HCT116 (cell line): ENCODE measurements around the gene DTYMK. TPM values are rescaled to one million over a fixed set of nuclear protein-coding genes. Genes with fewer than 3 reads are reported as not detected.

Experiments used
- ATAC-seq: fragments of 200-7000 bp; cut with Tn5 transposase; 2 replicates; pipeline ENCODE4 v1.9.1; 2020; ENCODE audit warnings: mild to moderate bottlenecking, moderate library complexity
- BruUV-seq: library from RNA; stranded (reverse); fragments of 400-500 nt; replicated peaks from 2 replicates; lab custom pipeline; 2021; lab: Mats Ljungman, UMichigan
- CTCF ChIA-PET: fragments of 300-600 bp; sonication (Branson Sonifier 250); formaldehyde crosslinking; loops from one replicate; lab custom pipeline; 2021; ENCODE audit warnings: antibody characterized with exemption; lab: Charles Lee
- POLR2A ChIA-PET: fragments of 300-600, 350-600 bp; sonication (Branson Sonifier 250); formaldehyde crosslinking; loops from one replicate; lab custom pipeline; 2021; ENCODE audit warnings: antibody characterized with exemption; lab: Charles Lee
- RAD21 ChIA-PET, 2 experiments: fragments of 300-600 bp; sonication (Branson Sonifier 250); formaldehyde crosslinking; loops; one replicate each; lab custom pipeline; 2023; ENCODE audit warnings: low total read pairs in 2 of 2; ENCODE audit not compliant: uncharacterized antibody in 2 of 2, unreplicated experiment in 2 of 2, low non-redundant PET in 1 of 2; lab: Charles Lee
- DNase-seq: peaks from one replicate; pipeline ENCODE4 v3.0.0-alpha.2; 2010; ENCODE audit warnings: low read depth, low spot score
- H2AFZ ChIP-seq: fragments of 200-600 bp; shearing (Covaris generic), sonication (generic); 2 replicates; pipeline ENCODE4 v1.6.1; 2017; ENCODE audit warnings: low read depth, mixed run types, mixed read lengths, antibody characterized with exemption, low read length; ENCODE audit not compliant: poor library complexity, severe bottlenecking
- H3K27ac ChIP-seq: 2 replicates; pipeline ENCODE4 v1.5.1; 2012; ENCODE audit warnings: low read depth, low read length
- H3K27me3 ChIP-seq: fragments of 200-600 bp; sonication (generic); 2 replicates; pipeline ENCODE4 v1.6.1; 2016; ENCODE audit warnings: mixed run types, low read length, mixed read lengths; ENCODE audit not compliant: insufficient read depth
- H3K36me3 ChIP-seq, 2 experiments: fragments of 200-500 bp in 1 of 2; fragments of 200-600 bp in 1 of 2; sonication (Bioruptor generic) in 1 of 2; sonication (generic) in 1 of 2; 2 replicates each; pipeline versions ENCODE4 v1.5.1 to v1.6.1; 2014 to 2016; ENCODE audit warnings: low read length in 2 of 2, inconsistent platforms in 1 of 2, mixed read lengths in 1 of 2, mixed run types in 1 of 2; ENCODE audit not compliant: insufficient read depth in 2 of 2, control insufficient read depth in 1 of 2
- H3K4me1 ChIP-seq, 2 experiments: fragments of 200-600 bp in 1 of 2; sonication (generic) in 1 of 2; 2 replicates each; pipeline versions ENCODE4 v1.5.1 to v1.6.1; 2012 to 2017; ENCODE audit warnings: low read length in 2 of 2, inconsistent platforms in 1 of 2, mild to moderate bottlenecking in 1 of 2, mixed read lengths in 1 of 2, mixed run types in 1 of 2, moderate library complexity in 1 of 2; ENCODE audit not compliant: insufficient read depth in 2 of 2, control insufficient read depth in 1 of 2
- H3K4me2 ChIP-seq: fragments of 200-600 bp; sonication (generic); 2 replicates; pipeline ENCODE4 v1.6.1; 2017; ENCODE audit warnings: mixed run types, low read length, mixed read lengths
- H3K4me3 ChIP-seq, 2 experiments: fragments of 200-600 bp in 1 of 2; sonication (generic) in 1 of 2; replicated peaks in 1 of 2; 2 replicates each; pipeline ENCODE4 v1.5.1; 2011 to 2016; ENCODE audit warnings: low read length in 2 of 2, control low read depth in 1 of 2, low read depth in 1 of 2, mild to moderate bottlenecking in 1 of 2, mixed read lengths in 1 of 2, mixed run types in 1 of 2
- H3K79me2 ChIP-seq: fragments of 200-600 bp; sonication (generic); 2 replicates; pipeline ENCODE4 v1.6.1; 2017; ENCODE audit warnings: mild to moderate bottlenecking, mixed run types, low read length, moderate library complexity, mixed read lengths; ENCODE audit not compliant: insufficient read depth
- H3K9ac ChIP-seq: fragments of 200-600 bp; sonication (generic); 2 replicates; pipeline ENCODE4 v1.6.1; 2016; ENCODE audit warnings: low read length, mixed read lengths
- H3K9me2 ChIP-seq: fragments of 200-600 bp; sonication (generic), shearing (Covaris generic); 2 replicates; pipeline ENCODE4 v1.6.1; 2017; ENCODE audit warnings: mixed run types, mild to moderate bottlenecking, moderate library complexity; ENCODE audit not compliant: insufficient read depth
- H3K9me3 ChIP-seq, 2 experiments: fragments of 200-500 bp in 1 of 2; fragments of 200-600 bp in 1 of 2; sonication (Bioruptor generic) in 1 of 2; sonication (generic) in 1 of 2; 2 replicates each; pipeline ENCODE4 v1.6.1; 2014 to 2017; ENCODE audit warnings: low read length in 2 of 2, mixed read lengths in 2 of 2, inconsistent platforms in 1 of 2, low read depth in 1 of 2, mild to moderate bottlenecking in 1 of 2, mixed run types in 1 of 2, moderate library complexity in 1 of 2; ENCODE audit not compliant: control insufficient read depth in 1 of 2, insufficient read depth in 1 of 2
- H4K20me1 ChIP-seq: fragments of 200-600 bp; sonication (generic), shearing (Covaris generic); 2 replicates; pipeline ENCODE4 v1.6.1; 2017; ENCODE audit warnings: mixed run types, mild to moderate bottlenecking, moderate library complexity; ENCODE audit not compliant: insufficient read depth
- CBX3 ChIP-seq: IDR thresholded peaks from 2 replicates; pipeline ENCODE4 v1.6.1; 2012; ENCODE audit warnings: low read depth
- ELF1 ChIP-seq: IDR thresholded peaks from 2 replicates; pipeline ENCODE4 v1.6.1; 2012; ENCODE audit warnings: low read depth, borderline replicate concordance
- EZH2phosphoT487 ChIP-seq: fragments of 200-600 bp; IDR thresholded peaks from 2 replicates; pipeline ENCODE4 v1.6.1; 2018; ENCODE audit warnings: antibody characterized with exemption, borderline replicate concordance
- JUND ChIP-seq: IDR thresholded peaks from 2 replicates; pipeline ENCODE4 v1.6.1; 2012
- POLR2A ChIP-seq: IDR thresholded peaks from 2 replicates; pipeline ENCODE4 v1.7.0; 2011; ENCODE audit warnings: borderline replicate concordance; ENCODE audit not compliant: insufficient read depth, insufficient read length; ENCODE audit errors: extremely low read depth
- SRF ChIP-seq: IDR thresholded peaks from 2 replicates; pipeline ENCODE4 v1.6.1; 2012; ENCODE audit warnings: low read depth
- ZFX ChIP-seq: fragments of 450-650 bp; IDR thresholded peaks from 2 replicates; pipeline ENCODE4 v1.6.1; 2017
- intact Hi-C: fragments of 100-400 bp; cut with micrococcal nuclease; formaldehyde crosslinking; loops from 2 replicates; pipeline ENCODE4 v1.10.0; 2022
- total RNA-seq: library from RNA; stranded (reverse); gene quantifications from one replicate; pipeline ENCODE4 v1.2.1, GENCODE V29; 2021; ENCODE audit not compliant: unreplicated experiment
- TF ChIP-seq, protein P1 (sequence below): IDR thresholded peaks from 2 replicates; pipeline ENCODE4 v1.6.1; 2012
- TF ChIP-seq, protein P2 (sequence below): IDR thresholded peaks from 2 replicates; pipeline ENCODE4 v1.6.1; 2012; ENCODE audit warnings: low read depth
- TF ChIP-seq, protein P3 (sequence below): IDR thresholded peaks from 2 replicates; pipeline ENCODE4 v1.6.1; 2012
- TF ChIP-seq, protein P4 (sequence below): IDR thresholded peaks from 2 replicates; pipeline ENCODE4 v1.6.1; 2011; ENCODE audit warnings: mild to moderate bottlenecking, low read length, moderate library complexity; ENCODE audit not compliant: insufficient replicate concordance; ENCODE audit errors: extremely low read depth

The DTYMK gene
- total RNA-seq, 1 experiment from 2014 or later = 83.3 TPM

DNA sequence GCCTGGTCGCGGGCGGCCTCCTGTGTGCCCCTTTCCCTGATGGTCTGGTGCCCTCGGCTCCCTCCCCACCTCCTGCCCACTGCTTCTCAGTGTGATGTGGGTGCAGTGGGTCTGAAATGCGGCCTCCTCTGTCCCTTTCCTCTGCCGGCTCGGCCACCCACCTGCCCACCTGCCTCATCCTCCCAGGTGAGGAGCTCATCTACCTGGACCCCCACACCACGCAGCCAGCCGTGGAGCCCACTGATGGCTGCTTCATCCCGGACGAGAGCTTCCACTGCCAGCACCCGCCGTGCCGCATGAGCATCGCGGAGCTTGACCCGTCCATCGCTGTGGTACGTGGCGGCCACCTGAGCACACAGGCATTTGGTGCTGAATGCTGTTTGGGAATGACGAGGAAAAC is 18.3 kb downstream of the DTYMK start:
- TF ChIP-seq EZH2phosphoT487 (no peak), SRF (no peak), POLR2A (no peak), JUND (no peak), CBX3 (no peak), ZFX (no peak), ELF1 (no peak)
- TF ChIP-seq, protein P1, sequence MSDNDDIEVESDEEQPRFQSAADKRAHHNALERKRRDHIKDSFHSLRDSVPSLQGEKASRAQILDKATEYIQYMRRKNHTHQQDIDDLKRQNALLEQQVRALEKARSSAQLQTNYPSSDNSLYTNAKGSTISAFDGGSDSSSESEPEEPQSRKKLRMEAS = no peak
- TF ChIP-seq, protein P2, sequence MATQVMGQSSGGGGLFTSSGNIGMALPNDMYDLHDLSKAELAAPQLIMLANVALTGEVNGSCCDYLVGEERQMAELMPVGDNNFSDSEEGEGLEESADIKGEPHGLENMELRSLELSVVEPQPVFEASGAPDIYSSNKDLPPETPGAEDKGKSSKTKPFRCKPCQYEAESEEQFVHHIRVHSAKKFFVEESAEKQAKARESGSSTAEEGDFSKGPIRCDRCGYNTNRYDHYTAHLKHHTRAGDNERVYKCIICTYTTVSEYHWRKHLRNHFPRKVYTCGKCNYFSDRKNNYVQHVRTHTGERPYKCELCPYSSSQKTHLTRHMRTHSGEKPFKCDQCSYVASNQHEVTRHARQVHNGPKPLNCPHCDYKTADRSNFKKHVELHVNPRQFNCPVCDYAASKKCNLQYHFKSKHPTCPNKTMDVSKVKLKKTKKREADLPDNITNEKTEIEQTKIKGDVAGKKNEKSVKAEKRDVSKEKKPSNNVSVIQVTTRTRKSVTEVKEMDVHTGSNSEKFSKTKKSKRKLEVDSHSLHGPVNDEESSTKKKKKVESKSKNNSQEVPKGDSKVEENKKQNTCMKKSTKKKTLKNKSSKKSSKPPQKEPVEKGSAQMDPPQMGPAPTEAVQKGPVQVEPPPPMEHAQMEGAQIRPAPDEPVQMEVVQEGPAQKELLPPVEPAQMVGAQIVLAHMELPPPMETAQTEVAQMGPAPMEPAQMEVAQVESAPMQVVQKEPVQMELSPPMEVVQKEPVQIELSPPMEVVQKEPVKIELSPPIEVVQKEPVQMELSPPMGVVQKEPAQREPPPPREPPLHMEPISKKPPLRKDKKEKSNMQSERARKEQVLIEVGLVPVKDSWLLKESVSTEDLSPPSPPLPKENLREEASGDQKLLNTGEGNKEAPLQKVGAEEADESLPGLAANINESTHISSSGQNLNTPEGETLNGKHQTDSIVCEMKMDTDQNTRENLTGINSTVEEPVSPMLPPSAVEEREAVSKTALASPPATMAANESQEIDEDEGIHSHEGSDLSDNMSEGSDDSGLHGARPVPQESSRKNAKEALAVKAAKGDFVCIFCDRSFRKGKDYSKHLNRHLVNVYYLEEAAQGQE = no peak
- TF ChIP-seq, protein P3, sequence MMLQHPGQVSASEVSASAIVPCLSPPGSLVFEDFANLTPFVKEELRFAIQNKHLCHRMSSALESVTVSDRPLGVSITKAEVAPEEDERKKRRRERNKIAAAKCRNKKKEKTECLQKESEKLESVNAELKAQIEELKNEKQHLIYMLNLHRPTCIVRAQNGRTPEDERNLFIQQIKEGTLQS = no peak
- TF ChIP-seq, protein P4, sequence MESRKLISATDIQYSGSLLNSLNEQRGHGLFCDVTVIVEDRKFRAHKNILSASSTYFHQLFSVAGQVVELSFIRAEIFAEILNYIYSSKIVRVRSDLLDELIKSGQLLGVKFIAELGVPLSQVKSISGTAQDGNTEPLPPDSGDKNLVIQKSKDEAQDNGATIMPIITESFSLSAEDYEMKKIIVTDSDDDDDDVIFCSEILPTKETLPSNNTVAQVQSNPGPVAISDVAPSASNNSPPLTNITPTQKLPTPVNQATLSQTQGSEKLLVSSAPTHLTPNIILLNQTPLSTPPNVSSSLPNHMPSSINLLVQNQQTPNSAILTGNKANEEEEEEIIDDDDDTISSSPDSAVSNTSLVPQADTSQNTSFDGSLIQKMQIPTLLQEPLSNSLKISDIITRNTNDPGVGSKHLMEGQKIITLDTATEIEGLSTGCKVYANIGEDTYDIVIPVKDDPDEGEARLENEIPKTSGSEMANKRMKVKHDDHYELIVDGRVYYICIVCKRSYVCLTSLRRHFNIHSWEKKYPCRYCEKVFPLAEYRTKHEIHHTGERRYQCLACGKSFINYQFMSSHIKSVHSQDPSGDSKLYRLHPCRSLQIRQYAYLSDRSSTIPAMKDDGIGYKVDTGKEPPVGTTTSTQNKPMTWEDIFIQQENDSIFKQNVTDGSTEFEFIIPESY = no peak
- H3K4me1 ChIP-seq = peaks cover 0 to 5% of the 10 kb centered on the region in 2 experiments; a peak in 1 of 4 replicates
- no peak overlapping the region for H3K4me2 ChIP-seq
- H3K9ac ChIP-seq = no peak overlapping the region
- no peak overlapping the region for H2AFZ ChIP-seq
- peaks cover 12 to 15% of the 10 kb centered on the region in 2 experiments; a peak in 3 of 4 replicates for H3K36me3 ChIP-seq
- CTCF ChIA-PET = no interaction called here
- H3K27me3 ChIP-seq = no peaks in the 10 kb centered on the region
- no peaks in the 10 kb centered on the region for H3K9me2 ChIP-seq
- no TSS peak for BruUV-seq
- no peak overlapping the region for H3K4me3 ChIP-seq
- POLR2A ChIA-PET = no interaction called here
- no peak overlapping the region for H3K27ac ChIP-seq
- no peaks in the 10 kb centered on the region for H3K9me3 ChIP-seq
- no peak for ATAC-seq
- no peak for DNase-seq
- H3K79me2 ChIP-seq = no peaks in the 10 kb centered on the region
- intact Hi-C loops = no loop called here
- RAD21 ChIA-PET = no interaction called here
- 0 out of 2 replicates have a peak, but pooled peaks cover 3% of the 10 kb centered on the region for H4K20me1 ChIP-seq
